Measurements from ENCODE around the gene RNASE9.
"Not testable (repeated sequence)": the region's sequence is repeated elsewhere in the genome, so short reads cannot be mapped to it uniquely, and the experiment has no call there.

The RNASE9 gene

DNA sequence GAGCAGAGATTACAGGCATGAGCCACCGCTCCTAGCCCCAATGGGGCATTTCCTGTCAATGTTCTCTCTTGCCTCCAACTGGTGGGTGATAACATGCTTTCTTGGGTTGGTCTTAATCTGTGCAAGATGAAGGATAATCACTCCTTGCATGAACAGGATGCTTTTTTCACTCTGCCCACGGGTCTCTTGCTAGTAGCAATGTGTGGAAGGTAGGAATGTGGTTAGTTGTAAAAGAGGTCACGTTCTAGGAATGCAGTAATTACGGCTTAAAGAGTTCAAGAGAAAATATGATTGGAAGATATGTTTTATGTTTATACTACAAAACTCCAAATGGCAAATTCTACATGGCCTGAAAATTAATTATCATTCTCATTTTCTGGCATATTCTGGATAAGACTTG is 45.0 kb downstream of the RNASE9 start:
- DNase-seq = no peak

DNA sequence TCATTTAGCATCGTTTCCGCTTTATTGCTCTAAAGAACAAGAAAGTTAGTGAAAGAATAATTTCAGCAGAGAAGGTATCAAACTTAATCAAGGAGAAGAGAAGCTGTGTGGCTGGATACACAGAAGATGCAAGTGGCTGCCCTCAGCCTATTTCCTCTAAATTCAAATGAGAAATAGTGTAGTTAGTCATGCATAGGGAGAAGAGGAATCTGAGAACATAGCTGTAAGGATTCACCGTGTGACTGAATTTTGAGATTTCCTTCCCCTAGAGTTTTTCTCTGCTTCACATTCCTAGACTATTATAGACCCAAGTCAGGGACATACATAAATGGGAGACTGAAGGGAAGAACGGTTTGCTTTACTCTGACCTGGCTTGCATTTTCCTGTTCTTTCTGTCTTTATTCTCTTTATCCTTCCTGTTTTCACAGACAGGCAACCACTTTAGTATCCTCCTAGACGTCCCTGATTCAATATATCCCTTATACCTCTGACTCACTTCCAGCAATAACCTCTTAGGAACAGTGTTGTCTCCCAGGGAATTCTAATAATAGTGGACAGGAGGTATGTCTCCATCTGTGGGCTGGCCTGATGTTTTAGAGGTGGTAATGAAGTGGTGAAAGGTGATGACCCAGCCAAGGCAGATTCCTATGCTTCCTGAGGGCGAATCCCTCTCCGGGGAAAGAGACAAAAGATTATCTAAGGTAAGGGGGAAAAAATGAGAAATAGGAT is 48.5 kb downstream of the RNASE9 start:
- DNase-seq = no peak

DNA sequence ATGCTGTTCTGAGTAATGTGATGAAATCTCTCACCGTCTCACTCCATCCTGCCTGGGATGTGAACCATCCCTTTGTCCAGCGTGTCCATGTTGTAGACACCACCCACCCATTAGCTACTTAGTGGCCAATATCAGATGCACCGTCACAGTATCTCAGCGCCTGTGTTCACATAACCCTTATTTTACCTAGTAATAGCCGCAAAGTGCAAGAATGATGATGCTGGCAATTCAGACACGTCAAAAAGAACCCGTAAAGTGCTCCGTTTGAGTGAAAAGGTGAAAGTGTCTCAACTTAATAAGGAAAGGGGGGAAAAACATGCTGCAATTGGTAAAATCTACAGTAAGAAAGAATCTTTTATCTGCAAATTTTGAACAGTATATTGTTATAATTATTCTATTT is 52.5 kb downstream of the RNASE9 start:
- DNase-seq = no peak

DNA sequence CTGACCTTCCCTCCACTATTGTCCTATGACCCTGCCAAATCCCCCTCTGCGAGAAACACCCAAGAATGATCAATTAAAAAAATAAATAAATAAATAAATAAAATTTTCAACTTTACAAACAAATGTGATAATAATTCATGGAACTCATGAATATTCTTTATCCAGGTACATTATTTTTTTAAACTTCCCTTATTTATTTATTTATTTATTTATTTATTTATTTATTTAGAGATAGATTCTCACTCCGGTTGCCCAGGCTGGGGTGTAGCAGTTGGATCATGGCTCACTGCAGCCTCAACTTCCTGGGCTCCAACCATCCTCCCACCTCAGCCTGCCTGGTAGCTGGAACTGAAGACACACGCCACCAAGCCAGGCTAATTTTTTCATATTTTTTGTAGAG is 53.3 kb downstream of the RNASE9 start:
- DNase-seq = not testable (repeated sequence)

DNA sequence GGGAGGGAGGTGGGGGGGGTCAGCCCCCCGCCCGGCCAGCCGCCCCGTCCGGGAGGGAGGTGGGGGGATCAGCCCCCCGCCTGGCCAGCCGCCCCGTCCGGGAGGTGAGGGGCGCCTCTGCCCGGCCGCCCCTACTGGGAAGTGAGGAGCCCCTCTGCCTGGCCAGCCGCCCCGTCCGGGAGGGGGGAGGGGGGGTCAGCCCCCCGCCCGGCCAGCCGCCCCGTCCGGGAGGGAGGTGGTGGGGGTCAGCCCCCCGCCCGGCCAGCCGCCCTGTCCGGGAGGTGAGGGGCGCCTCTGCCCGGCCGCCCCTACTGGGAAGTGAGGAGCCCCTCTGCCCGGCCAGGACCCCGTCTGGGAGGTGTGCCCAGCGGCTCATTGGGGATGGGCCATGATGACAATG is 54.1 kb downstream of the RNASE9 start:
- not testable (repeated sequence) for DNase-seq

DNA sequence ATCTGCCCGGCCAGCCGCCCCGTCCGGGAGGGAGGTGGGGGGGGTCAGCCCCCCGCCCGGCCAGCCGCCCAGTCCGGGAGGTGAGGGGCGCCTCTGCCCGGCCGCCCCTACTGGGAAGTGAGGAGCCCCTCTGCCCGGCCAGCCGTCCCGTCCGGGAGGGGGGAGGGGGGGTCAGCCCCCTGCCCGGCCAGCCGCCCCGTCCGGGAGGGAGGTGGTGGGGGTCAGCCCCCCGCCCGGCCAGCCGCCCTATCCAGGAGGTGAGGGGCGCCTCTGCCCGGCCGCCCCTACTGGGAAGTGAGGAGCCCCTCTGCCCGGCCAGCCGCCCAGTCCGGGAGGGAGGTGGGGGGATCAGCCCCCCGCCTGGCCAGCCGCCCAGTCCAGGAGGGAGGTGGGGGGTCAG is 54.6 kb downstream of the RNASE9 start:
- DNase-seq = not testable (repeated sequence)

Measured in midbrain (tissue), 1 donor.